Measurements from ENCODE around the gene NCS1. TPM values are rescaled to one million over a fixed set of nuclear protein-coding genes. Genes with fewer than 3 reads are reported as not detected.
A peak's percentile ranks its signal among the peaks of the same experiment; 100 is the strongest.
"Not testable (repeated sequence)": the region's sequence is repeated elsewhere in the genome, so short reads cannot be mapped to it uniquely, and the experiment has no call there.

Gene NCS1
- total RNA-seq, 1 donor from 2014 or later: 50.0 TPM

DNA sequence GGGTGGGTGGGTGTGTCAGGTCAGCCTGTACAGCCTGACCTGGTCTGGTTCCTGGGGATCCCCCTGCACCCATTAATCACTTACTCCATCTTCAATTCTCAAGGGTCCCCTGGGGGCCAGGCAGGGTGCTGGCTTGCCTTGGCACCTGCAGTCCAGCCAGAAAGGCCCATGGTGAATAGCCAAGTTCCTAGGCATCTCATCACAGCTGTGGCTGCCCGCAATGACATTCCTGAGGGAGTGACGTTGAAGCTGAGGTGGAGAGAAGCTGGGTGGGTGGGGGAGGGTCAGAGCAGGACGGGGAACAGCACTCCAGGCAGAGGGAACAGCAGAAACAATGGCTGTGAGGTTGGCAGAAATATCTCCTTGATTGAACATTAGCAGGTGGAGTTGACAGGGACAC, 103.9 kb downstream of the NCS1 start:
- no peak overlapping the region for H3K27ac Mint-ChIP-seq (ENCODE audit: unreplicated experiment)
- H3K4me3 Mint-ChIP-seq (ENCODE audit: unreplicated experiment): no peak overlapping the region
- peak; percentile 13 for DNase-seq (ENCODE audit: low spot score)

DNA sequence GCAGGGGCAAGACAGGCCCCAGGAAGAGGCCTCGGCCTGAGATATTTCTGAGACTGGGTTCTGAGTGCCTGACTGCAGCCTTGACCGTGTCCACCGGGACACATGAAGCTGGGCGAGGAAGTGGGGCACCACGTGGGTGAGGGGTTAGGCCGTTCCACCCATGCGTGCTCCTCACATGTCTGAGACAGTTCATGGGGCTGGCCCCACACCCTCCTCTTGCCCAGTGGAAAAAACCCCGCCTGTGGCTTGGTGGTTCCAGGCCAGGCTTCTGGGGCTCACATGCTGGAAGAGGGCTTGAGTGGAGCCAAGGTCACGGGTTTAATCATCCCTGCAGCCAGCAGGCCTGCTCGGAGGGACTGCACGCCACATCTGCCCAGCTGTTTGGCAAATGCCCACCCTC, 104.8 kb downstream of the NCS1 start:
- no peak overlapping the region for H3K4me3 Mint-ChIP-seq (ENCODE audit: unreplicated experiment)
- TF ChIP-seq, protein P1, sequence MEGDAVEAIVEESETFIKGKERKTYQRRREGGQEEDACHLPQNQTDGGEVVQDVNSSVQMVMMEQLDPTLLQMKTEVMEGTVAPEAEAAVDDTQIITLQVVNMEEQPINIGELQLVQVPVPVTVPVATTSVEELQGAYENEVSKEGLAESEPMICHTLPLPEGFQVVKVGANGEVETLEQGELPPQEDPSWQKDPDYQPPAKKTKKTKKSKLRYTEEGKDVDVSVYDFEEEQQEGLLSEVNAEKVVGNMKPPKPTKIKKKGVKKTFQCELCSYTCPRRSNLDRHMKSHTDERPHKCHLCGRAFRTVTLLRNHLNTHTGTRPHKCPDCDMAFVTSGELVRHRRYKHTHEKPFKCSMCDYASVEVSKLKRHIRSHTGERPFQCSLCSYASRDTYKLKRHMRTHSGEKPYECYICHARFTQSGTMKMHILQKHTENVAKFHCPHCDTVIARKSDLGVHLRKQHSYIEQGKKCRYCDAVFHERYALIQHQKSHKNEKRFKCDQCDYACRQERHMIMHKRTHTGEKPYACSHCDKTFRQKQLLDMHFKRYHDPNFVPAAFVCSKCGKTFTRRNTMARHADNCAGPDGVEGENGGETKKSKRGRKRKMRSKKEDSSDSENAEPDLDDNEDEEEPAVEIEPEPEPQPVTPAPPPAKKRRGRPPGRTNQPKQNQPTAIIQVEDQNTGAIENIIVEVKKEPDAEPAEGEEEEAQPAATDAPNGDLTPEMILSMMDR (IDR thresholded peaks at IDR 0.05): no peak
- DNase-seq (ENCODE audit: low spot score): peak; percentile 82
- no peaks in the 10 kb centered on the region for H3K9me3 Mint-ChIP-seq (ENCODE audit: low read depth)
- peaks cover 17% of the 10 kb centered on the region for H3K27me3 Mint-ChIP-seq (ENCODE audit: low read depth)
- H3K36me3 Mint-ChIP-seq (ENCODE audit: low read depth): no peaks in the 10 kb centered on the region
- H3K27ac Mint-ChIP-seq (ENCODE audit: unreplicated experiment): no peak overlapping the region
- no peaks in the 10 kb centered on the region for H3K4me1 Mint-ChIP-seq (ENCODE audit: low read depth)

More for the DNA sequence above, 103.9 kb downstream of the NCS1 start:
- Mint-ChIP-seq H3K4me1 (ENCODE audit: low read depth) (no peaks in the 10 kb centered on the region), H3K36me3 (ENCODE audit: low read depth) (no peaks in the 10 kb centered on the region), H3K9me3 (ENCODE audit: low read depth) (no peaks in the 10 kb centered on the region), H3K27me3 (ENCODE audit: low read depth) (peaks cover 18% of the 10 kb centered on the region)
- TF ChIP-seq, protein P1 (IDR thresholded peaks at IDR 0.05): no peak

DNA sequence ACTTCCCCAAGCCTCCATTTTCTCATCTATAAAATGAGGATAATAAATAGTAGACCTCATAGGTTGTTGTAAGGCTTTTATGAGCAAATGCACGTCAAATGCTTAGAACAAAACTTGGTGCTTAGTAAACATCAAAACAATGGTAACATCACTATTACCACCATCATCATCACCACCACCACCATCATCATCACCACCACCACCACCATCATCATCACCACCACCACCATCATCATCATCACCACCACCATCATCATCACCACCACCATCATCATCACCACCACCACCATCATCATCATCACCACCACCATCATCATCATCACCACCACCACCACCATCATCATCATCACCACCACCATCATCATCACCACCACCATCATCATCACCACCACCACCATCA, 105.3 kb downstream of the NCS1 start:
- H3K27me3 Mint-ChIP-seq (ENCODE audit: low read depth): peaks cover 21% of the 10 kb centered on the region
- not testable (repeated sequence) for H3K4me1 Mint-ChIP-seq (ENCODE audit: low read depth); H3K9me3 Mint-ChIP-seq (ENCODE audit: low read depth); H3K27ac Mint-ChIP-seq (ENCODE audit: unreplicated experiment); H3K4me3 Mint-ChIP-seq (ENCODE audit: unreplicated experiment); DNase-seq (ENCODE audit: low spot score); H3K36me3 Mint-ChIP-seq (ENCODE audit: low read depth)

DNA sequence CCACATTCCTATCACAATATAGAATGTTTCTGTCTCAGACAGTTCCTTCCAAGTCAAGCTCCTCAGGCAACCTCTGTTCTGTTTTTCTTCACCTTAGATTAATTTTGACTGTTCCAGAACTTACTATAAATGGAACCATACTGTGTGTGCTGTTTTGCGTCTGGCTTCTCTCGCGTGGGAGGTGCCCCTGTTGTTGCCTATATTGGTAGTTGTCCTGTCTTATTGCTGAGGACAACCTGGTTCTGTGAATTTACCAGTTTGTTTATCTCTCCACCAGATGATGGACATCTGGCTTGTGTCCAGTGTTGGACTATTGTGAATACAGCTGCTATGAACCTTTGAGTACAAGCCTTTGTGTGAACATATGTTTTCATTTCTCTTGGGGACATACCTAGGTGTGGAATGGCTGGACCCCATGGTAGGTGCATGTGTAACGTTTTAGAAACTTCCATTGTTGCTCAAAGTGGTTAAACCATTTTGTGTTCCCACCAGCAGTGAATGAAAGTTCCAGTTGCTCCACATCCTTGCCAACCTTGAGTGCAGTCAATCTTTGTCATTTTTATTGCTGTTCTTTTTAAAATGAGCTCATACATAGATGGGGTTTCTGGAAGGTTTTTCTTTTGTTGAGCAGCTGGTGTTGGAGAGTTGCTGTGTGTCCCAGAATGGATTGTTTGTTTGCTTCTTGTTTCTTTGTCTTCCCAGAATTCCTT, 111.5 kb downstream of the NCS1 start:
- Mint-ChIP-seq H3K36me3 (ENCODE audit: low read depth) (no peaks in the 10 kb centered on the region), H3K4me3 (ENCODE audit: unreplicated experiment) (no peak overlapping the region), H3K4me1 (ENCODE audit: low read depth) (peaks cover 7% of the 10 kb centered on the region), H3K9me3 (ENCODE audit: low read depth) (no peaks in the 10 kb centered on the region), H3K27me3 (ENCODE audit: low read depth) (peaks cover 65% of the 10 kb centered on the region), H3K27ac (ENCODE audit: unreplicated experiment) (no peak overlapping the region)
- no peak for DNase-seq (ENCODE audit: low spot score)
- TF ChIP-seq, protein P1 (IDR thresholded peaks at IDR 0.05): no peak

DNA sequence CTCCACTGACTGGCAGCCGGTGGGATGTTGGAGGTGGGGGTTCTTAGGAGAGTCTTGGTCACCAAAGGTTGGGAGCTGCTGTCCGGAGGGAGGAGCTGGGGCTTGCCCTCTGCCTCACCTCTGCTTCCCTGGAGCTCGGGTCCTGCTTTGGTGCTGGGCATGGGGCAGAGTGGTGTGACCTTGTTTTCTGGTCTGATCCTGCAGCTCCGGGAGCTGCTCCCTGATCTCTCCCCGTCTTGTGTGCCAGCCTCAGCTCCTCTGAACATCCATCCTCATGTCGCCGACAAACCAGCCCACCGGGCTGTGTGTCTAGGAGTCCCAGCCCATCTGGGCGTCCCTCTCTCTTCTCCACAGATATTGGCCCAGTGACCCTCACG, 112.0 kb downstream of the NCS1 start:
- H3K9me3 Mint-ChIP-seq (ENCODE audit: low read depth): no peaks in the 10 kb centered on the region
- H3K27me3 Mint-ChIP-seq (ENCODE audit: low read depth): peaks cover 70% of the 10 kb centered on the region
- no peaks in the 10 kb centered on the region for H3K36me3 Mint-ChIP-seq (ENCODE audit: low read depth)
- no peak overlapping the region for H3K27ac Mint-ChIP-seq (ENCODE audit: unreplicated experiment)
- H3K4me1 Mint-ChIP-seq (ENCODE audit: low read depth): peaks cover 7% of the 10 kb centered on the region
- TF ChIP-seq, protein P1 (IDR thresholded peaks at IDR 0.05): no peak
- no peak overlapping the region for H3K4me3 Mint-ChIP-seq (ENCODE audit: unreplicated experiment)
- no peak for DNase-seq (ENCODE audit: low spot score)

DNA sequence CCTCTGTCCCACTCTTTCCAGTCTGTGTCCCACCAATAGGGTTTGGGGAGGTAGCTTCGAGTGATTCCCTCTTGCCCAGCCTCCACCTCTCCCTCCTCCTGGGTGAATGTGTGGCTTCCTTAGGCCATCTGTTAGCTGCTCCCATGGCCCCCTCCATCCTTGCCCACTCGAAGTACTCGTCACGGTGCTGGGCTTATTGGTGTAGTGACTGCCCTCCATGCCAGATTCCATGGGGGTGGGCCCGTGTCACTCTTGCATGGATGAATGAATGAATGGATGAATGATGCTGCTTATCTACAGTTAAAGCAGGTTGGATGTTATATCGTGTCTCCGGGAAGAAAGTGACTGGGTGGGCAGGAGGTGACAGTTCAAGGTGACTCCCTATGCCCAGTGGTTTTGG, 112.5 kb downstream of the NCS1 start:
- Mint-ChIP-seq H3K9me3 (ENCODE audit: low read depth) (no peaks in the 10 kb centered on the region), H3K4me3 (ENCODE audit: unreplicated experiment) (no peak overlapping the region), H3K4me1 (ENCODE audit: low read depth) (peaks cover 7% of the 10 kb centered on the region), H3K27ac (ENCODE audit: unreplicated experiment) (no peak overlapping the region), H3K27me3 (ENCODE audit: low read depth) (peaks cover 73% of the 10 kb centered on the region), H3K36me3 (ENCODE audit: low read depth) (no peaks in the 10 kb centered on the region)
- peak; percentile 41 for DNase-seq (ENCODE audit: low spot score)
- TF ChIP-seq, protein P1 (IDR thresholded peaks at IDR 0.05): no peak
